GM19240 (cell line): ENCODE measurements around the gene AMBRA1.
"Not testable (repeated sequence)": the region's sequence is repeated elsewhere in the genome, so short reads cannot be mapped to it uniquely, and the experiment has no call there.

Experiments used
- DNase-seq: peaks from one replicate; pipeline ENCODE4 v3.0.0; 2011; ENCODE audit warnings: low spot score; ENCODE audit not compliant: insufficient read length

AMBRA1 gene

DNA sequence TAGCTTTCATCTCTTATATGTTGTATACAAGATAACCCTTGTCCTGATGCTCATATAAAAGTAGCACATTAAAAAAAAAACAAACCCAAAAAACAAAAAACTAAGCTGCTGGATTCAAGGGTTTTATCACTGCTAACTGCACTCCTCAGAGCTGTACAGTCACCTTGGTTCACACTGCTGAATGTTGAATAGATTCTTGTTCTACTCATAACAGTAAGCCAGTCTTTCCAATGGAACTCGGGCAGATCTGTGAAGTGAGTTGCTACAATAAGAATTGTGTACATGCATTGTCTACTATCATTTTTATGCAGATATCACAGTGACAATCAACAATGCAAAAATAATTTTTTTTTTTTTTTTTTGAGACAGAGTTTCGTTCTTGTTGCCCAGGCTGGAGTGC, 18.5 kb upstream of the AMBRA1 start:
- no peak for DNase-seq

DNA sequence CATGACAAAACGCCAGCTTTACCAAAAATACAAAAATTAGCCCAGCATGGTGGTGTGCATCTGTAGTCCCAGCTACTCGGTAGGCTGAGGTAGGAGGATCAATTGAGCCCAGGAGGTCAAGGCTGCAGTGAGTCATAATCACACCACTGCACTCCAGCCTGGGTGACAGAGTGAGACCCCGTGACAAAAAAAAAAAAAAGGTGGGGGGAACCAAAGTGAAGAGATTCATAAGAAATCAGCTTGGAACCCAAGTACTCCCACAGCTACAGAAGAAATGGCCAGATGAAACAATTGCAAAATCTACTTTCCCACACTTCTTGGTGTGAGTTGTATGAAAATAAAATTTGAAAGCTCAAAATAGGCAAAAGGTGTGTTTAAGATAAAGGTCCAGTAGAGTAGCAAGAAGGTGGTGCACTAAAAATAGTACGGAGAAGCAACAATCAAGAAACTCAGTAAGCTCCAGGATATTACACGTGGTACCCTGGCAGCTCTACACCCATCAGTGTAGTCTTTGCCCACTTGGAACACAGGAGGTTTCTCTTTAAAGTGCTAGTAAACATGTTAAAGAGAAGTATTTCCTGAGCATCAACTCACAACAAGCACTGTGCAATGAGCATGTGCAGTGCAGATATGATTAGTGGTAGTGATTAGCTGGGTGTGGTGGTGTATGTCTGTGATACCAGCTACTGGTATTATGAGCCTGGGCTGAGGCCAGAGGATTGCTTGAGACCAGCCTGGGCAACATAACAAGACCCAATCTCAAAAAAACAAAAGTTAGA, 17.9 kb upstream of the AMBRA1 start:
- DNase-seq, result no peak

DNA sequence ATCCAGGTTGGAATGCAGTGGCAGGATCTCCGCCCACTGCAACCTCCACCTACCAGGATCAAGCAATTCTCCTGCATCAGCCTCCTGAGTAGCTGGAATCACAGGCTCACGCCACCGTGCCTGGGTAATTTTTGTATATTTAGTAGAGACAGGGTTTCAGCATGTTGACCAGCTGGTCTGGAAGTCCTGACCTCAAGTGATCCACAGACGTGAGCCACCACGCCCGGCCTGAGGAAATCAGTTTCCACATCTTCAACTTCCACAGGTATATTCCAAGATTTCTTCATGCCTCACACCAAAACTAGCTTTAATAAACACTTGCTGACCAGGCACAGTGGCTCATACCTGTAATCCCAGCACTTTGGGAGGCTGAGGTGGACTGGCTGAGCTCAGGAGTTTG, 15.6 kb upstream of the AMBRA1 start:
- DNase-seq, result no peak

DNA sequence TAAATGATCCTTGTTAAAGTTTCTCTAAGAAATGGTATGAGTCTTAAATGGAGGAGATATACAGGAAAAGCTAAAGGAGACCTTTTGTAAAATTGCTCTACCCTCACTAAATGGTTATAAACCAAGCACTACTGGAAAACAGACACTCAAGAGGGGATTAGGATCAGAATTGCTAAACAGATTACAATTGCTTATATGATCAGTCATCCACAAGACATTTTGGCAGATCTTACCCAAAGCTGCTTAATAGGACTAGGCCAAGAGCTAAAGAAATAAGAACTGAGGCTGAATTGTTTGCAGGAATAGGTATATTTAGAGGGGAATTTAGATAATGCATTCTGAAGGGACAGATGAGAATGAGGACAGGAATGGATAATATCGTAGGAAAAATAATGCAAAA, 13.7 kb upstream of the AMBRA1 start:
- DNase-seq, result no peak

DNA sequence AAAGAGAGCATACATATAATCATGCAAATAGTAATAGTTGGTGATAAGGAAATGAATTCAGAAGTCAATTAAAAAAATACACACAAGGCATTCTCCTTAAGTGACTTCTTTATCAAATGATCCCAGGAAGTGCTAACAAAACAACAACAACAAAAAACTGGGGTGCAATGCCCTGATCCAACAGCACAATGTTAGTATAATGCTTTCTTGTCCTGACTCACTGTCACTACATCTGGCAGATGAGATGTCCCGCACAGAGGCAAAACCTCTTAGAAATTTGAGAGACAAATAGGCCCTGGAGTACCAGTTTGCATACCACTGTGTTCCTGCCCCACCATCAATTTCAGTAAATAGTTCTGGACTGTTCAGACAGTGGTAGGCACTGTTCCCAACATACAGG, 11.0 kb upstream of the AMBRA1 start:
- no peak for DNase-seq

DNA sequence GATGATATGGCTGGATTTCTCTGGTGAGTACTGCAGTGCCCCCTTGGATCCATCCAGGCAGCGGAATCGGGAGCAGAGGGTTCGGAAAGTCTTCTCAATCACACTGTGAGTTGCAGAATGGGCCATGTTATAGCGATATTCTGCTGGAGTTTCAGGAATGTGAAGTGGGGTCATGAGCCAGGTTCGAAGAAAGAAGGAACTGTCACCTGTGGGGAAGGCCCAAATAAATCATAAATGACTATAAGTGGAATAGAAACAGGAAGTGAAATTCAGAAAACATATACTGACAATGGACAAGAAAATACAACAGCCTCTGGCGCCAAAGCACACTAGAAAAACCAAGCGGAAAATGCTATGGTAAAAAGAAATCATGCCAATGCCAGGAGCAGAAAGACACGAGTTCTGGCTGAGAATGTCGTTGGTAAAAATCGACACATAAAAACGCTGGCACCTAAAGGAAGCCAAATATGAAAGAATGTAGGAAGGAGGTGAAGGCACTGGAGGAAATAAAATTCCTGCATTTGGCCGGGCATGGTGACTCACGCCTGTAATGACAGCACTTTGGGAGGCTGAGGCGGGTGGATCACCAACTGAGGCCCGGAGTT, 10.0 kb upstream of the AMBRA1 start:
- no peak for DNase-seq

DNA sequence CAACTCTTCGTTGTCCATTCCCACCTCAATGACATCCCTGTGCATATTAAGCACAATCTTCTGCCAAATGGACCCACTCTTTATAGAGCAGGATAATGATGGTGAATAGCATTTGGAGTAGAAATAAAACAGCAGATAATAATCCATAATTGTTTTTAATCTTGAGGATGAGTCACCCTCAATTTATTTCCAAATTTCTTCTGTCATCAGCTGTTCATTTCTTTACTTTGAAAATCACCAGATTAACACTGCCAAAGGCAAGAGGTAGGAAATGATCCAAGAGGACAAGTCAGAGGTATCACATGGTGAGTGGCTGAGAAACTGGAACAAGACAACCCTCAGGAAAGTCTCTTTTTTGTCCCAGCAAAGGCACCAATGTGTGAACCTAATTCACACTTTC, 7.3 kb upstream of the AMBRA1 start:
- DNase-seq, result no peak

DNA sequence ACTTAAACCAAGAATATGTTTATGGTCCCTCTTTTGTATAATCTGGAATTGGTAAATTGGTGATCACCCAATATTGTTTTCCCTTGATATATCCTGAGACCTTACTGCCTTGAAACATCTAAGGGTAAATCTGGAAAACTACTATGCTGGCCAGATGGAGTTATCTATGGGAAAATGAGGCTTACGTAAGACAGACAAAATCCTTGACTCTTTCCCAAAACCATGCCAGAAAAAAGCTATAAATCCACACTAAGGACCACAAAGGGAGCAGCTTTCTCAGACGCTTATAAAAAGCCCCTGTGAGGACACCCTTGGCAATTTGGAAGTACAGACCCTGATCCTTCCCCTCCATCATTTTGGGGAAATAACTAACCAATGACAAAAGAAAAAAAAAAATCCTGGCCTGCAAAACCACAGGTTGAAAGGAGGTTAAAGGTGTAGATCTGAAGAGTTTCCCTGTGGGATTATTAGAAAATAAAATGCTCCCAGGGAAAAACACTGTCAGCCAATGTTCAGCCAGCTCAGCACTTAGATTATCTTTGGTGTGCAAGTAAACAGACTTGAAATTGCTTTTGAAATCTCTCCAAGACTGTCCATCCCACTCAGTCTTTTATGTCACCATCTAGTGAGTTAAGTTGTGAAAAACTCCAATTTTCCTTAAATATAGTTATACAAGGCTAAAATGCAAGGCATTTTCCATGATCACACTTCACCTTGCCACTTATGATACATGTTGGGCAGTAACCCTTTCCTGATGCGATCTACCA, 6.6 kb upstream of the AMBRA1 start:
- no peak for DNase-seq

DNA sequence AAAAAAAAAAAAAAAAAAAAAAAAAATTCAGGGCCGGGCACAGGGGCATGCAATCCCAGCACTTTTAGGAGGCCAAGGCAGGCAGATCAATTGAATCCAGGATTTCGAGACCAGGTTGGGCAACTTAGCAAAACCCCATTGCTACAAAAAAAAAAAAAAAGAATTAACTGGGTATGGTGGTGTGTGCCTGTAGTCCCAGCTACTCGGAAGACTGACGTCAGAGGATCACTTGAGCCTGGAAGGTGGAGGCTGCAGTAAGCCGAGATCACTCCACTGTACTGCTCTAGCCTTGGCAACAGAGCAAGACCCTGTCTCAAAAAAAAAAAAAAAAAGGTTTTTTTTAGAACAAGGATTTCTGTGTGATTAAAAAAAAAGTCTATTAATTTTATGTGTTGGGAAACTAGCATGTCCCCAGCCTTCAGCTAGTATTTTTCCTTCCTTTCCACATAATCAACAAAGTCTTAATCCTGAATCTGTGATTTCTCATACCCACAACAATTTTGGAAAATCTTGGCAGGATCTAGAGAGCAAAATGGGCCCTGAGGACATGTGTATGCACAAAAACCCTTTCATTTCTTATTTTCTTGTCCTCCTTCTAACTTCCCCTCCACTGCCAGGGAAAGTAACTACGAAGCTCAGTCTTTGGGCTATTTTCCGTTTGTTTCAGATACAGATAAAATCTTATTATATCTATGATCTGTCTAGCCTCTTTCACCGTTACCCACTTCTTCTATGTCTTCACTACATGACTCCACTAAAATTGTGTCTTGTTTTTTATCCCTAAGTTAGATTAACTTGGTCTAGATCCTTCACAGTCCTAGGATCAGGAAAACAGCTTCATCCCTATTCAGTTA, 5.7 kb upstream of the AMBRA1 start:
- DNase-seq, result no peak

DNA sequence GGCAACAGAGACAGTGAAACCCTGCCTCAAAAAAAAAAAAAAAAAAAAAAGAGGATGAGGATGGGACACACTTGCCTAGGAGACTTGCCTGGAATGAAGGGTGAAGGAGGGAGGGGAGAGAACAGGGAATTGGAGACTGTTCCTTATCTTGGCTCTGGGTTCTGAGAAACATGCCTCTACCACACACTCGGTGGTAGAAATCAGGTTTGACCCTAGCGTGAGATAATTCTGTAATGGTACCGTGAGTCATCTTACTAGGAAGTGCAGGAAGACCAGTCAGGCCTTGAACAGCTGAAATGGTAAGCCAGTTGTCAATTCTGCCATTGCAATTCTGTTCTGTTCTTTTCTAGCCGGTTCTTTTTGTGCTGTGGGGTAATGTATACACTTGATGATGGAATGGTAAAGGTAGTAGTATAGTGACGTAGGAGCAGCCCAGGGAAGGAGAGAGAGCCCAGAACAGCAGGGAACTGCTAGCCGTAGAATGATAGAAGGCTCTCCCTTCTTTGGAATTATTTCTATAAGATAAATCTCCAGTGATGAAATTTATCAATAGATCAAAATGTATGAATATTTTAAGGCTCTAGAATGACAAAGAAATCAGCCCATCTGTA, 3.9 kb upstream of the AMBRA1 start:
- no peak for DNase-seq

DNA sequence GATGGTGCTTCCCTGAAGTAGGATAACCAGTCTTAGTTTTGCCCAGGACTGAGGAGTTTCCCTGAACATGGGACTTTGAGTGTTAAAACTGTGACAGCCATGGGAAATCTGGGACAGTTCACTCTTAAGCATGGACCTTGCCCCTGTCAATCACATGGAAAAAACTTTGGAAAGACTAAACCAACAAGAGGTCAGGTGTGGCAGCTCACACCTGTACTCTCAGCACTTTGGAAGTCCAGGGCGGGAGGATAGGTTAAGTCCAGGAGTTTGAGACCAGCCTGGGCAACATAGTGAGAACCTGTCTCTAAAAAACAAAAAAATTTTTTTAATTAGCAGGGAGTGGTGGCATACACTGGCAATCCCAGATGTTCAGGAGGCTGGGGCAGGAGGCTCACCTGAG, 3.3 kb upstream of the AMBRA1 start:
- DNase-seq, result no peak

DNA sequence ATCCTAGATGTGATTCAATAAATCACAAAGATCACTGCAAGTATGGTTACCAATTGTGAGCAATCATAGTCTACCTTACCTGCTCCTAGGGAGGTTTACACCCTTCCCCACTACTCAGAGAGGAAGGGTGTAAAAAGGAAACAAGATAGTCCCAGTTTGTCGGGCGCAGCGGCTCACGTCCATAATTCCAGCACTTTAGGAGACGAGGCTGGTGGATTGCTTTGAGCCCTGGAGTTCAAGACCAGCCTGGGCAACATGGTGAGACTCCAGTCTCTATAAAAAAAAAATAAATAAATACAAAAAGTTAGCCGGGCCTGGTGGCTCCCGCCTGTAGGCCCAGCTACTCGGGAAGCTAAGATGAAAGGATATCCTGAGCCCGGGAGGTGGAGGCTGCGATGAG, 962 bp upstream of the AMBRA1 start:
- no peak for DNase-seq

DNA sequence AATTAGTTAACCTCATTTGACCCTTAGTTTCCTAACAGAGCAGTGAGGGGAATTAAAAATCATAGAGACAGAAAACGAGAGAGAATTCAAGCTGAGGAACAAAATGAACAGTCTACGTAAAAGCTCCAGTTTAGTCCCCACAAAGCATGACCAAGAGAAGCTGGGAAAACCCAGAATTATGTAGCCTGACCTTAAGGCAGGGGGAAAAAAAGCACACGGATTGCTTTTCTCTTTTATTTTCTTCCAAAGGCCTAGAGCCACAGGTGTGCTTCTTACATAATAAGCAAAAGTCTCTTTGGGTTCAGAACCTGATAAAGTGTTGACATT, 514 bp upstream of the AMBRA1 start:
- no peak for DNase-seq

DNA sequence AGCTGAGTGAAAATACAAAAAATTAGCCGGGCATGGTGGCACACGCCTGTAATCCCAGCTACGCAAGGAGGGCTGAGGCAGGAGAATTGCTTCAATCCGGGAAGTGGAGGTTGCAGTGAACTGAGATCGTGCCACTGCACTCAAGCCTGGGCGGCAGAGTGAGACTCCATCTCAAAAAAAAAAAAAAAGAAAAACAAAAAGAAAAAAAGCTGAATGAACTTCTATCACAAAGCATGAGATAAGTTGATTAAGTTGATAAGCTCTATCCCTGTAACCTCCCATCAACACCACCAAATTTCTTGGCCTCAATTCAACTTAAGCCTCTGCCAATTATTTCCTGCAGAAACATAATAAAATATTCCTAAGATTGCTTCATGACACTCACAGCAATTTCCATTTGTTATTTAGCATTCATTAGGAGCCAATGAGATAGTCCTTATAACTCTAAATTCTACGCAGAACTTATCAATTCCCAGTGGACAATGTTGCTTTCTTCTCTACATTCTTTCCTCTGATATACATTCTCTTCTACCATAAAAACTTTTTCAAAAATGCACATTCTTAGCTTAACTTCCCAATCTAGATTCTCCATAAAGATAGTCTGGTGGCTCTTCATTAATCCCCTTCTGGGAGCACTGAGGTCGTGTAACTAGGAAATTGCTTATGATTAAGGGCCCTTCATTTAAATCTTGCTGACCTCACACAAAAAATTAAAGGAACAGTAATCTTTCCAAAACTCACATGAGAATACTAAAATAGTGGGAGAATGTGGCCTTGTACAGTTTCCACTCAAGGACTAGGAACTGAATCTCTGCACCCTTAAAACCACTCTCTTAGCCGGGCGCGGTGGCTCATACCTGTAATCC, 2.9 kb downstream of the AMBRA1 start:
- DNase-seq, result no peak

DNA sequence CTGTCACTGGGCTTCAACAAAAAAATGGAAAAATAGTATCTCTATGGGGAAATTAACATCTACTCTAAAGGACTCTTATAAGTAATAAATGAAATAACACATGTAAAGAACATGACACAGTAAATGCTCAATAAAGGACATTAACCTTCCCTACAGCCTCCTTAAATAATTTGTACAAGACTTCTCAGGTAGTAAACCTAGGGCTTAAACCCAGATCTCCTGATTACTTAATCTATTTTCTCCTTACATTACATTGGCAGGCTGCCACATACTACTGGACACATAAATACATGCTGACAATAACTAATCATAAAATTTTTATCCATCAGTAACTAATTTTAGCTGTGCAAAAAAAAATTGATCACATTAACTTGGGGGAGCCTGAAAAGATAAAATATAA, 4.9 kb downstream of the AMBRA1 start:
- no peak for DNase-seq

DNA sequence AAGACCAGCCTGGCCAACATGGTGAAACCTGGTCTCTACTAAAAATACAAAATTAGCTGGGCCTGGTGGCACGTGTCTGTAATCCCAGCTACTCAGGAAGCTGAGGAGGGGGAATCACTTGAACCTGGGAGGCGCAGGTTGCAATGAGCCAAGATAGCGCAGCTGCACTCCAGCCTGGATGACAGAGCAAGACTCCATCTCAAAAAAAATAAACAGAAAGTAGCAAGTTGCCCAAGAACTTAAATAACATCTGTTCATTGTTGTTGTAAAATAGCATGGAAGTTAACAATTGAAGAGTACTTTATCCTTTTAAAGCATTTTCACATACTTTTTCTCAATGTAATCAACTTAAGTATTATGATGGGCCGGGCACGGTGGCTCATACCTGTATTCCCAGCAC, 5.7 kb downstream of the AMBRA1 start:
- DNase-seq, result no peak

DNA sequence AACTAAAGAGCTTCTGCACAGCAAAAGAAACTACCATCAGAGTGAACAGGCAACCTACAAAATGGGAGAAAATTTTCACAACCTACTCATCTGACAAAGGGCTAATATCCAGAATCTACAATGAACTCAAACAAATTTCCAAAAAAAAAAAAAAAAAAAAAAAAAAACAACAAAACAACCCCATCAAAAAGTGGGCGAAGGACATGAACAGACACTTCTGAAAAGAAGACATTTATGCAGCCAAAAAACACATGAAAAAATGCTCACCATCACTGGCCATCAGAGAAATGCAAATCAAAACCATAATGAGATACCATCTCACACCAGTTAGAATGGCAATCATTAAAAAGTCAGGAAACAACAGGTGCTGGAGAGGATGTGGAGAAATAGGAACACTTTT, 10.3 kb downstream of the AMBRA1 start:
- DNase-seq, result not testable (repeated sequence)

DNA sequence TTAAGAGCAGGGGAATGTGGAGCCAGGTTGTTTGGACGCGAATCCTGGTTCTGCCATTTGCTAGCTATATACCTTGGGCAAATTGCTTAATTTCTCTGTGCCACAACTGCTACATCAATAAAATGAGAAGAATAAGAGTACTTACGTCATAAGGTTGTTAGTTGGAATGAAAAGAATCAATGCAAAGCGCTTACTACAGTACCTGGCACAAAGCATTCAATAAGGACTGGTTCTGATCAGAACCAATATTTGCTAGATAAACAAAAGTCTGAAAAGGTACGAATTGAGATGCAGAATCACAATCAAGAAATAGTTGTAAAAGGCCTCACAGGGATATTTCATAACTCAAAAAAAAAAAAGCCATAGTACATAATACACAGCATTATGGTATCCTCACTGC, 11.2 kb downstream of the AMBRA1 start:
- no peak for DNase-seq

DNA sequence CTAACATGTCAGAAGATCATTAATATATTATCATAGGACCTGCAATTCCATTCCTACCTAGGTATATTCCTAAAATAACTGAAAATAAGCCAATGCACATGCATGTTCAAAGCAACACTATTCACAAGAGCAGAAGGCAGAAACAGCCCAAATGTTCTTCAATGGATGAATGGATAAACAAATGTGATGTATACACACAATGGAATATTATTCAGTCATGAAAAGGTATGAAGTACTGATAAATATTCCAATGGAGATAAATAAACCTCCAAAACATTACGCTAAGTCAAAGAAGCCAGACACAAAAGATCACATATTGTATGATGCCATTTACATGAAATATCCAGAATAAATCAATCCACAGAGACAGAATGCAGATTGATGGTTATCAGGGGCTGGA, 16.8 kb downstream of the AMBRA1 start:
- DNase-seq, result no peak

DNA sequence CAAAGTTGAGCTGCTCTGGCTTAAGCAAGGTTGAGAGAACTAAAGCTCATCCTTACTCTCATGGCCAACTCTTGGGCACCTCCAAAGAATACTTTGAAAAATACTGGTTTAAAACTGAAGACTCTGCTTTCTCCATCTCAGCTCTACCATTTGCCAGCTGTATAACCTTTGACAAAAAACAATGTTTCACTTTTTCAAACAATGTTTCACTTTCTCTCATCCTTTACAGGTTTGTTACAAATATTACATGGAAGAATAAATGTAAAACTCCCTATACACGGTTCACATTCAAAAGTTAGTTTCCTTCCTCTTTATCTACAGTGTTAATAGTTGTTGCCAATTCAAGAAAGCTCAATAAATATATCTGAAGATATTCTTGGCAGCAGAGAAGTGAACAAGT, 19.2 kb downstream of the AMBRA1 start:
- no peak for DNase-seq
